Stomach smooth muscle (tissue), 2 donors: ENCODE measurements around the gene SLX4IP.

Experiments
- H3K27ac ChIP-seq: one replicate; pipeline ENCODE4 v1.7.0; 2013; ENCODE audit warnings: mild to moderate bottlenecking, low read length, inconsistent platforms
- H3K27me3 ChIP-seq, 2 donors: one replicate each; pipeline ENCODE4 v1.7.0; 2013; ENCODE audit warnings: low read length in 2 of 2; ENCODE audit not compliant: insufficient read depth in 2 of 2, control insufficient read depth in 1 of 2
- H3K36me3 ChIP-seq, 2 donors: one replicate each; pipeline ENCODE4 v1.7.0; 2013; ENCODE audit warnings: low read length in 2 of 2; ENCODE audit not compliant: control insufficient read depth in 2 of 2, insufficient read depth in 2 of 2
- H3K4me1 ChIP-seq: one replicate; pipeline ENCODE4 v1.7.0; 2013; ENCODE audit warnings: low read length; ENCODE audit not compliant: control insufficient read depth, insufficient read depth
- H3K4me3 ChIP-seq, 2 donors: one replicate each; pipeline ENCODE4 v1.7.0; 2013; ENCODE audit warnings: low read length in 2 of 2
- H3K9ac ChIP-seq, 2 donors: one replicate each; pipeline ENCODE4 v1.7.0; 2013; ENCODE audit warnings: low read length in 2 of 2, mild to moderate bottlenecking in 1 of 2
- H3K9me3 ChIP-seq, 2 donors: one replicate each; pipeline ENCODE4 v1.7.0; 2013; ENCODE audit warnings: low read length in 2 of 2; ENCODE audit not compliant: control insufficient read depth in 2 of 2
- donor health status: healthy.
- donor health status: Pancreatic carcinoma.

Gene SLX4IP

DNA sequence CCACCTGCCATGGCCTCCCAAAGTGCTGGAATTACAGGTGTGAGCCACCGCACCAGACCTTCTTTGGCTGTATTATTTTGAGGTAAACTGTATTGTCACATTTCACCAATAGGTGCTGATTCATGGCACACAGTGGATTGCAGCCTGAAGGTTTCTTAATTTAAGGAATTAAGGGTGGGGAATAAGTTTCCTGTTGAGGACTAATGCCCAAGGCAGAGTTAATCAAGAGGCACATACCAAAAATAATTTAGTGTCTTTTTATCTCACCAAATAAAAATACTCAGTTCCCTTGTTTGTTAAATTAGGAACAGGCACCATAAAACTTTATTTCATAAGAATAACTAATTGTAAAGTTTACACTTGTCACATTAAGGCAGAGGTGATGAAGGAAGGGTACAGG, 103.7 kb downstream of the SLX4IP start:
- no peak overlapping the region for H3K9ac ChIP-seq
- H3K4me1 ChIP-seq: no peaks in the 10 kb centered on the region
- H3K27ac ChIP-seq: no peak overlapping the region

DNA sequence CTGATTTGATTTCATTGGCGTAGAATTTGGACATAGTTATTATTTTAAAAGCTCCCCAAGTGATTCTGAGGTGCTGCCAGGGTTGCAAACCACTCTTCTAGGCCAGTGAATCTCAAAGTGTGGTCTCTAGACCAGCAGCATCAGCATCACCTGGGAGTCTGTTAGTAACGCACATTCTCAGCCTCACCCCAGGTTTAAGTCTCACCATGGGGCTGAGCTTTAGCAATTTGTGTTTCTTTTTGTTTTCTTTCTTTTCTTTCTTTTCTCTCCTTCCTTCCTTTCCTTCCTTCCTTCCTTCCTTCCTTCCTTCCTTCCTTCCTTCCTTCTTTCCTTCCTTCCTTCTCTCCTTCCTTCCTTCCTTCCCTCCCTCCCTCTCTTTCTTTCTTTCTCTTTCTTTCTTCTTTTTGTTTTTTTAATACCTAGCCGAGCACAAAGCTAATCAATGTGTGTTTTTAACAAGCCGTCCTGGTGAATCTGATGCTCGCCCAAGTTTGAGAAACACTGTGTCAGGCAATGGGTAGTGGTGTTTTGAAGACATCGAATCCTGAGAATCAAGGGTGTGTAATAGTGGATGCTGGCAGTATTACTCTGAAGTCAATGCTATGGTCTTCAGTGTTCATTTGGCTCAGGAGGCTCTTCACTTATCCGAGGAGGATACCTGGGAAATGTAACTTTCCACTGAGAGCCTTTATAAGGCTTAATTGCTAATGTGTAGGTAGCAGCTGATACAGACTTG, 104.9 kb downstream of the SLX4IP start:
- Histone ChIP-seq H3K4me1 (no peaks in the 10 kb centered on the region), H3K9ac (no peak overlapping the region), H3K27ac (no peak overlapping the region), H3K27me3 (no peaks in the 10 kb centered on the region), H3K9me3 (no peaks in the 10 kb centered on the region), H3K4me3 (no peak overlapping the region), H3K36me3 (no peaks in the 10 kb centered on the region)

More for the DNA sequence above, 103.7 kb downstream of the SLX4IP start:
- H3K36me3 ChIP-seq: no peaks in the 10 kb centered on the region
- no peaks in the 10 kb centered on the region for H3K27me3 ChIP-seq
- no peak overlapping the region for H3K4me3 ChIP-seq
- no peaks in the 10 kb centered on the region for H3K9me3 ChIP-seq

DNA sequence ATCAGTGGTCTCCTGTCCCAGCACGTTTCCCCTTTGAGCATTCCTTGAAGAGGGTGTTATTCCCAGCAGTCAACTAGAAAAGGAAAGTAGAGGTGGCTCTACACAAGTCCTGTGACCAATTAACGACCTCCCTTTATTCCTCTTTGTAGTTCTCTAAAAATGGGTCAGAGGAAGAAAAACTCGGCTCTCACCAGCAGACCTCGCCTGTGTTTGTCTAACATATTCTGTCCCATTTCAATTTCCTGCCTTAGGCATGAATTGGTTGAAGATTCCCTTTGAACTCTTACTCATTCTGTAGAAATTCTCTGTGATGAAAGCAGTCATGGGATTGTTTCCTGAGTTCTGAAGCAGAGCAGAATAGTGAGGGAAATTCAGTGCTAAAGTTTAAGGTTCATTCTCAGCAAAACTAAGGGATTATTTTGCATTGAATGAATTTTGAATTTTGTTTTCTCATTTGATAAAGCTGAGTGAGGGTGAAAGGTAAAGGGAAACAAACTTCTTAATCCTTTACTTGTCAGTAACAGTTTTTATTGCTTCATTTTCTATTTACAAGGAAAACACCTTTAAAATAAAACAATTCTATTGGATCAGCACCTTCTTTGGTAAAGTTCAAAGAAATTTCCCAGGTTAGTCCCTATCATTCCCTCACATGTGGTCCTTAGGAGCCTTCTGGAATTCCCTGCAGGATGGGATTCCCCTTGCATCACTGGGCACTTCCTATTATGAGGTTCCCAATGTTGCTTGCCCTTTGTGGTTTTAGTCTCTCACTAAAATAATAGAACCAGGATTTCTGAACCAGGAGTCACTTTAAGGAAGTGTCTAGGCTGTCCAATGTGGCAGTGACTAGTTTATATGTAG, 105.8 kb downstream of the SLX4IP start:
- no peak overlapping the region for H3K4me3 ChIP-seq
- no peaks in the 10 kb centered on the region for H3K9me3 ChIP-seq
- no peaks in the 10 kb centered on the region for H3K4me1 ChIP-seq
- no peaks in the 10 kb centered on the region for H3K27me3 ChIP-seq
- H3K36me3 ChIP-seq: no peaks in the 10 kb centered on the region
- no peak overlapping the region for H3K27ac ChIP-seq
- no peak overlapping the region for H3K9ac ChIP-seq

DNA sequence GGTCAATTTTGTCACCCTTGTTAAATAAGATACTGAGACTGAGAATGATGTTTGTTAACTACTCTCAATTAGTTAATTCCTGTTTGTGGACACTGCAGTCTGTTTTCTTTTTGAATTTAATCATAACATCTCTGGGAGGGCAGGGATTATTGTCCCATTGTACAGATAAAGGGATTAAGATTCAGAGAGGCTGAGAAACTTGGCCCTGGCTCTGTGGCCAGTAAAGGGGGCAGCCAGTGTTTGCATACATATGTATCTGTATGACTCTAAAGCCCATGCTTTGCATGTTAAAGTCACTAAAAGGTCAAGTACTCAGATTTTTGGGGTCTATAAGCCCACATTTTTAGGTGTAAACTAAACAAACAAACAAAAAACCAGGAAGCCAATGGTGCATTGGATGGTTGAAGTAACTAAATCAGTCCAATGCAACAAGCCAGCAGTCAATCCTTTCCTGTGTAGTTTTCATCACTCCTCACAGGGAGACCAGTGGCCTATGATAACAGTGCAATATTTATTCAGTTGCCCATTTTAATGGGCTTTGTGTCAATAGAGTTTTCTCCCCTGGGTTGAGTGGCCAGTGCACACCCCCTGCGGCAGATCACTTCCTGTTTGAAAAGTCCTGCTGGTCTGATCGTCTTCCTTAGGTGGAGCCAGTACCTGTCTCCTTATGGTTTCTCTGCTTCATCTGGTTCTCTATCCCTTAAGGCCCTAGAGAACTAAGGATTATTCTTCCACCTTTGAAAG, 106.7 kb downstream of the SLX4IP start:
- H3K9me3 ChIP-seq: no peaks in the 10 kb centered on the region
- H3K27me3 ChIP-seq: no peaks in the 10 kb centered on the region
- H3K4me3 ChIP-seq: no peak overlapping the region
- no peak overlapping the region for H3K27ac ChIP-seq
- H3K4me1 ChIP-seq: no peaks in the 10 kb centered on the region
- no peaks in the 10 kb centered on the region for H3K36me3 ChIP-seq
- H3K9ac ChIP-seq: no peak overlapping the region

DNA sequence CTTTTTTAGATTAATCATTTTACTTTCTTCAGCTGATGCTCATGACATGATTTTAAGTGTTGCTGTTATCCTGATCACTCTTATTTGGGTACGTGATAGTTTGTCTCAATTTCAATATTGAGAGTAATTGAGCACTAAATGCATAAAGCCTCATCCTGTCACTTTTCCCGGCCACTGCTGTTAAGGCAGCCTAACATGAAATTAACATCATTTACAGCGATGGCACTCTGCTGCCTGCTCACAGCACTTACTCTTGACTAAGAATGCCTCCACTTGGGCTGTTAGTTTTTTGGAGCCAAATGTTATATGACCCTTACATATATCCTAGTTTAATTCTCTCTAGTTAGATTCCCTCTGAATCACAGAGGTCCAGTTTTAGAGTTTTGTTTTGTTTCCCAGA, 107.3 kb downstream of the SLX4IP start:
- no peaks in the 10 kb centered on the region for H3K9me3 ChIP-seq
- H3K36me3 ChIP-seq: no peaks in the 10 kb centered on the region
- no peaks in the 10 kb centered on the region for H3K4me1 ChIP-seq
- no peaks in the 10 kb centered on the region for H3K27me3 ChIP-seq
- H3K9ac ChIP-seq: no peak overlapping the region
- H3K4me3 ChIP-seq: no peak overlapping the region
- no peak overlapping the region for H3K27ac ChIP-seq

DNA sequence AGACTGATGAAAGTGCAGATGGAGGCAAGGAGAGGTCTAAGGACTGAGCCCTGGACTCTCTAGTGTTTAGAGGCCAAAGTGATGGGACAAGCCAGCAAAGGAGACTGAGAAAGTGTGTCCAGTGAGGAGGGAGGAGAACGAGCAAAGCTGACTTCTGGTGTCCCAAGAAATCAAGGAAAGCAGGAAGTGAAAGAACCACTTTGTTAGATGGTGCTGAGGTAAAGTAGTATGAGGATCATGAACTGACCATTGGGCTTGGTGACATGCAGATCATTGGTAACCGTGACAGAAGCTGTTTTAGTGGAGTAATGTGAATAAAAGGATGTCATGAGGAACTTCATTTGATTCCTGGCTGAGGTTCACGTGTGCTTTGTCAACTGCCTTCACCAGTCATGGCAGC, 108.4 kb downstream of the SLX4IP start:
- H3K4me3 ChIP-seq: no peak overlapping the region
- no peak overlapping the region for H3K27ac ChIP-seq
- H3K36me3 ChIP-seq: no peaks in the 10 kb centered on the region
- no peaks in the 10 kb centered on the region for H3K4me1 ChIP-seq
- H3K27me3 ChIP-seq: no peaks in the 10 kb centered on the region
- H3K9me3 ChIP-seq: no peaks in the 10 kb centered on the region
- no peak overlapping the region for H3K9ac ChIP-seq

DNA sequence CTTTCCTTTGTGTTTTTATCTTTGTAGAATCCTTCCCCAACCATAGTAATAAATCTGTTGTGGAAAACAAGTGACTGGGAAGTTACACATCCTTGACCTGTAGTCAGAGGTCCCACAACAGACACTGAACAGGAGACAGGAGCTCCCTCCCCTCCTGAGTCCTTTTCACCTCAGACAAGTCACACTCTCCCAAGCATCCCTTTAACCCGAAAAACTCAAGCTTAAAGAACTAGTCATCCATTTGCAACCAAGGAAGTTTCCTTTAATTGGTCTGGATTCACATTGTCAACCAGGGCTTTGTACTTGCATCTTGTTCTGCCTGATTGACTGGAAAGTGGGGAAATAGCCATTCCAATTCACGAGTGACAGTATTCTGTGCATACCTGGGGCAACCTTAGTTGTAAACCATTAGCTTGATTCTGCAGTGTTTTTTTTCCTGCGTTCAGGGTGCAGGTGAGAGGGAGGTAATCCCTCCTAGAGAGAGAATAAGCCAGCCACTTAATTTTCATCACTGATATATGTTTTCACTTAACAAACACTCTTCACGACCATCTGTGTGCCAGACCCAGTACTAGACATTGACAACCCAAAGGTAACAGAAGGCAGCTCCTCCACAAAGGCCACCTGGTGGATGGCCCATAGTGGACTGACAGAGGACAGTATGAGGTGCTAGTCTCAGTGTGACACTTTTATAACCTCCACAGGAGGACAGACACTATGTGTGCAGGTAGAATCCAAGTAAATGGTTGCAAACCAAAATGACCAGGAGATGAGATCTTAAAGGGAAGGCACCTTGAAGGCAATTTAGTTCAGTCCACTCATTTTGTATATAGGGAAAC, 112.4 kb downstream of the SLX4IP start:
- Histone ChIP-seq H3K9me3 (no peaks in the 10 kb centered on the region), H3K27ac (no peak overlapping the region), H3K4me1 (no peaks in the 10 kb centered on the region), H3K9ac (no peak overlapping the region), H3K36me3 (no peaks in the 10 kb centered on the region), H3K27me3 (no peaks in the 10 kb centered on the region), H3K4me3 (no peak overlapping the region)

DNA sequence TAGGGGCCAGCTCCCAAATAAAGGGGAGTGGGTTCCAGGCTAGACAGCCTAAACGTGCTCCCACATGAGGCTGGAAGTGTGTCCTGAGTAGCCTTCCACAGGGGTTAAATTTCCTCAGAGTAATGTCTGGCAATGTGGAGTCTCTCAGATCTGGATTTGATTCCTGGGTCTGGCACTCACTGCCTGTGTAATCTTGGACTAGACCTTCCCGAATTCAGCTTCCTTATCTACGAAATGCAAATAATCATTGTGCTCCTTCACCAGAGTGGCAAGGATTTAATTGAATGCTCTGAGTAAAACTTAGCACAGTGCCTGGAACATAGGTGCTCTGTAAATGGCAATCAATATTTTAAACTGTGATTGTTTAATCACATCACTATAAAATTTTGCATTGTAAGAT, 114.4 kb downstream of the SLX4IP start:
- H3K9ac ChIP-seq: no peak overlapping the region
- no peaks in the 10 kb centered on the region for H3K4me1 ChIP-seq
- no peaks in the 10 kb centered on the region for H3K27me3 ChIP-seq
- no peaks in the 10 kb centered on the region for H3K9me3 ChIP-seq
- no peak overlapping the region for H3K4me3 ChIP-seq
- no peak overlapping the region for H3K27ac ChIP-seq
- H3K36me3 ChIP-seq: no peaks in the 10 kb centered on the region

DNA sequence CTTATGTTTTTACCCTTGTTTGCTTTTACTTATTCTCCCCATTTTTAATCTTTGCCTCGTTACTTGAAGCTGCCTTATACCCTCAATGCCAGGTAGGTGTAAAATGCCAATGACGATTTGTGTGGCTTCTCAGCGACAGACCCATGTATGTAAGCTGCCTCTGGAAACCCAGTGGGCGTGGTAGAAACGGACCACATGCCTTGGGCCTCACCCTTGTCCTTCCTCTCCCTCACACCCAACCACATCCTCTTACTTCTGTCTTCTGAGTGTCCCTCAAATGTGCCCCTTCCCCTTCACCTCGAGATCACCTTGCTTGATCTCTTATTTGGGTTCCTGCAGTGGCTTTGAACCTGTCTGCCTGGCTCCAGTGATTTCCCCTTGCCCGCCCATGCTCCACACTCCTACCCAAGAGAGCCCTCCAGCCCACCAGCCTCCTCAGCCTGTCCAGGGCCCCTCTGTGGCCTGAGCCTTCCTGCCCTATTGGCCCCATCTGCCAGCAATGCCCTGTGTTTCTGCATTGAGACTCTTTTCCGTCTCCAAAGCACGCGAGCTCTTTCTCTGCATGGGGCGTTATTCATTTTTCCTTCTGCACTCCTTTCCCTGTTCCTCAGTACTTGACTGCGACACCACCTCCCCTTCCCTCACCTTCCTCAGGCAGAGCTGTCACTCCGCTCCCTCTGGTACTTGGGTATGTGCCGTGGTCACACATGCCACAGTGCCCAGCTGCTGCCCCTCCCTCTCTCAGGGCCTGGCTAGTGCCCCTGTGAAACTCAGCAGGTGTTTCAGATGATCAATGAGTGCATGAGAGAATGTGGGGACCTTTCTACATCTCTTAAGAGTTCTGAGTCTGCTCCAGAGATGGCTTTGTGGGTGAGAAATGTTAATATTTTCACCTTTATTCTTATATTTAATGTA, 115.4 kb downstream of the SLX4IP start:
- H3K4me3 ChIP-seq: no peak overlapping the region
- no peak overlapping the region for H3K9ac ChIP-seq
- no peaks in the 10 kb centered on the region for H3K4me1 ChIP-seq
- H3K9me3 ChIP-seq: no peaks in the 10 kb centered on the region
- H3K36me3 ChIP-seq: no peaks in the 10 kb centered on the region
- no peaks in the 10 kb centered on the region for H3K27me3 ChIP-seq
- no peak overlapping the region for H3K27ac ChIP-seq
